GM18909 (cell line): Measurements from ENCODE around the gene JPH3.

Experiments used
- ATAC-seq: cut with Tn5 transposase; IDR thresholded peaks from one replicate; pipeline ENCODE4 v1.9.1; 2021; ENCODE audit warnings: mild to moderate bottlenecking; ENCODE audit not compliant: unreplicated experiment, poor library complexity

Gene JPH3

GRCh38 chr16:87602001-87602775 lies at the start of gene JPH3:
Gene JPH3, plus strand, starts transcription at chr16:87602508. Its CDS starts 639 bp downstream, at chr16:87603147.
- ATAC-seq, result no peak

GRCh38 chr16:87552772-87553573 lies 49.3 kb upstream of the JPH3 start:
- ATAC-seq, result no peak

- ATAC-seq, result no peak
Measured at GRCh38 chr16:87554754-87555427, 47.4 kb upstream of the JPH3 start.

GRCh38 chr16:87555647-87556046 lies 46.7 kb upstream of the JPH3 start:
- no peak for ATAC-seq

GRCh38 chr16:87556941-87557459 lies 45.3 kb upstream of the JPH3 start:
- ATAC-seq, result no peak

- no peak for ATAC-seq
Measured at GRCh38 chr16:87558682-87559081, 43.6 kb upstream of the JPH3 start.

GRCh38 chr16:87559945-87560344 lies 42.4 kb upstream of the JPH3 start:
- no peak for ATAC-seq

- no peak for ATAC-seq
Measured at GRCh38 chr16:87560428-87561199, 41.7 kb upstream of the JPH3 start.

- ATAC-seq, result no peak
Measured at GRCh38 chr16:87561200-87562105, 40.9 kb upstream of the JPH3 start.

GRCh38 chr16:87562201-87562600 lies 40.1 kb upstream of the JPH3 start:
- ATAC-seq, result no peak

- ATAC-seq, result no peak
Measured at GRCh38 chr16:87563022-87563421, 39.3 kb upstream of the JPH3 start.

- no peak for ATAC-seq
Measured at GRCh38 chr16:87563714-87564523, 38.4 kb upstream of the JPH3 start.

GRCh38 chr16:87564524-87564778 lies 37.9 kb upstream of the JPH3 start:
- no peak for ATAC-seq

- no peak for ATAC-seq
Measured at GRCh38 chr16:87569601-87570571, 32.4 kb upstream of the JPH3 start.

- ATAC-seq, result no peak
Measured at GRCh38 chr16:87570572-87570937, 31.8 kb upstream of the JPH3 start.

GRCh38 chr16:87570938-87571867 lies 31.1 kb upstream of the JPH3 start:
- no peak for ATAC-seq
